Measurements from ENCODE around the gene TMEM187. TPM values are rescaled to one million over a fixed set of nuclear protein-coding genes. Genes with fewer than 3 reads are reported as not detected.

TMEM187 gene
- total and polyA plus RNA-seq, 4 donors, result 2.5 to 8.6 (median 5.0) TPM

- Histone ChIP-seq H3K4me3 (ENCODE audit: low read length in 2 of 2) (no peak overlapping the region), H3K36me3 (ENCODE audit: control insufficient read depth in 1 of 2, insufficient read depth in 2 of 2, low read length in 1 of 2) (no peaks in the 10 kb centered on the region), H3K27me3 (ENCODE audit: control insufficient read depth in 1 of 2, insufficient read depth in 2 of 2, low read length in 1 of 2) (no peaks in the 10 kb centered on the region), H3K9me3 (ENCODE audit: control insufficient read depth, low read length) (no peaks in the 10 kb centered on the region), H3K27ac (ENCODE audit: low read depth in 1 of 2, low read length in 2 of 2) (no peak overlapping the region), H3K4me1 (ENCODE audit: control insufficient read depth in 1 of 2, insufficient read depth in 2 of 2, low read length in 2 of 2) (no peaks in the 10 kb centered on the region)
- intact Hi-C loops (cut with DNase I), result no loop called here
- peak; percentile 53 to 77 for DNase-seq
- WGBS, 2 donors, result 20 to 56% methylated on average over 15 of the region's 15 CpGs
- ATAC-seq (ENCODE audit: low FRiP score), result no peak
Measured at GRCh38 chrX:153966283-153966688, 6.3 kb upstream of the TMEM187 start.

GRCh38 chrX:153966841-153967535, 5.6 kb upstream of the TMEM187 start:
- no peak overlapping the region for H3K4me3 ChIP-seq (ENCODE audit: low read length in 2 of 2)
- H3K27me3 ChIP-seq (ENCODE audit: control insufficient read depth in 1 of 2, insufficient read depth in 2 of 2, low read length in 1 of 2), result no peaks in the 10 kb centered on the region
- intact Hi-C loops (cut with DNase I), result no loop called here
- DNase-seq (peak in 1 of 2 donors; percentile 44), ATAC-seq (ENCODE audit: low FRiP score) (no peak)
- H3K4me1 ChIP-seq (ENCODE audit: control insufficient read depth in 1 of 2, insufficient read depth in 2 of 2, low read length in 2 of 2), result no peaks in the 10 kb centered on the region
- no peaks in the 10 kb centered on the region for H3K9me3 ChIP-seq (ENCODE audit: control insufficient read depth, low read length)
- H3K36me3 ChIP-seq (ENCODE audit: control insufficient read depth in 1 of 2, insufficient read depth in 2 of 2, low read length in 1 of 2), result no peaks in the 10 kb centered on the region
- H3K27ac ChIP-seq (ENCODE audit: low read depth in 1 of 2, low read length in 2 of 2), result peak overlapping the region in 1 of 2 donors; percentile 26
- WGBS, 2 donors, result 67 to 74% methylated on average over 14 of the region's 14 CpGs

GRCh38 chrX:153967536-153968224, 4.9 kb upstream of the TMEM187 start:
- Histone ChIP-seq H3K9me3 (ENCODE audit: control insufficient read depth, low read length) (no peaks in the 10 kb centered on the region), H3K27ac (ENCODE audit: low read depth in 1 of 2, low read length in 2 of 2) (peak overlapping the region in 1 of 2 donors; percentile 26), H3K4me1 (ENCODE audit: control insufficient read depth in 1 of 2, insufficient read depth in 2 of 2, low read length in 2 of 2) (no peaks in the 10 kb centered on the region), H3K27me3 (ENCODE audit: control insufficient read depth in 1 of 2, insufficient read depth in 2 of 2, low read length in 1 of 2) (no peaks in the 10 kb centered on the region), H3K4me3 (ENCODE audit: low read length in 2 of 2) (no peak overlapping the region), H3K36me3 (ENCODE audit: control insufficient read depth in 1 of 2, insufficient read depth in 2 of 2, low read length in 1 of 2) (no peaks in the 10 kb centered on the region)
- 63 to 73% methylated on average over 16 of the region's 16 CpGs for WGBS, 2 donors
- ATAC-seq (ENCODE audit: low FRiP score), result no peak
- DNase-seq, result peak; percentile 48 to 64
- intact Hi-C loops (cut with DNase I), result no loop called here

- intact Hi-C loops (cut with DNase I), result no loop called here
- H3K27ac ChIP-seq (ENCODE audit: low read depth in 1 of 2, low read length in 2 of 2), result no peak overlapping the region
- no peak for ATAC-seq (ENCODE audit: low FRiP score)
- H3K36me3 ChIP-seq (ENCODE audit: control insufficient read depth in 1 of 2, insufficient read depth in 2 of 2, low read length in 1 of 2), result no peaks in the 10 kb centered on the region
- H3K9me3 ChIP-seq (ENCODE audit: control insufficient read depth, low read length), result no peaks in the 10 kb centered on the region
- no peaks in the 10 kb centered on the region for H3K4me1 ChIP-seq (ENCODE audit: control insufficient read depth in 1 of 2, insufficient read depth in 2 of 2, low read length in 2 of 2)
- H3K27me3 ChIP-seq (ENCODE audit: control insufficient read depth in 1 of 2, insufficient read depth in 2 of 2, low read length in 1 of 2), result no peaks in the 10 kb centered on the region
- no peak overlapping the region for H3K4me3 ChIP-seq (ENCODE audit: low read length in 2 of 2)
- 31 to 63% methylated on average over 9 of the region's 9 CpGs for WGBS, 2 donors
- no peak for DNase-seq
Measured at GRCh38 chrX:153968255-153968654, 4.3 kb upstream of the TMEM187 start.

GRCh38 chrX:153968754-153969124, 3.8 kb upstream of the TMEM187 start:
- peak in 1 of 2 donors; percentile 57 for DNase-seq
- no peaks in the 10 kb centered on the region for H3K36me3 ChIP-seq (ENCODE audit: control insufficient read depth in 1 of 2, insufficient read depth in 2 of 2, low read length in 1 of 2)
- intact Hi-C loops (cut with DNase I), result no loop called here
- H3K27ac ChIP-seq (ENCODE audit: low read depth in 1 of 2, low read length in 2 of 2), result peak overlapping the region in 1 of 2 donors; percentile 59
- H3K4me1 ChIP-seq (ENCODE audit: control insufficient read depth in 1 of 2, insufficient read depth in 2 of 2, low read length in 2 of 2), result peaks cover 0 to 2% of the 10 kb centered on the region in 2 donors
- H3K27me3 ChIP-seq (ENCODE audit: control insufficient read depth in 1 of 2, insufficient read depth in 2 of 2, low read length in 1 of 2), result no peaks in the 10 kb centered on the region
- H3K9me3 ChIP-seq (ENCODE audit: control insufficient read depth, low read length), result no peaks in the 10 kb centered on the region
- WGBS, 2 donors, result 3 to 39% methylated on average over 12 of the region's 12 CpGs
- no peak for ATAC-seq (ENCODE audit: low FRiP score)
- H3K4me3 ChIP-seq (ENCODE audit: low read length in 2 of 2), result no peak overlapping the region

- Histone ChIP-seq H3K27me3 (ENCODE audit: control insufficient read depth in 1 of 2, insufficient read depth in 2 of 2, low read length in 1 of 2) (no peaks in the 10 kb centered on the region), H3K36me3 (ENCODE audit: control insufficient read depth in 1 of 2, insufficient read depth in 2 of 2, low read length in 1 of 2) (no peaks in the 10 kb centered on the region), H3K4me1 (ENCODE audit: control insufficient read depth in 1 of 2, insufficient read depth in 2 of 2, low read length in 2 of 2) (peaks cover 0 to 4% of the 10 kb centered on the region in 2 donors), H3K9me3 (ENCODE audit: control insufficient read depth, low read length) (no peaks in the 10 kb centered on the region), H3K27ac (ENCODE audit: low read depth in 1 of 2, low read length in 2 of 2) (peak overlapping the region in 1 of 2 donors; percentile 60), H3K4me3 (ENCODE audit: low read length in 2 of 2) (peak overlapping the region; percentile 33 to 77)
- intact Hi-C loops (cut with DNase I), result no loop called here
- DNase-seq (peak in 1 of 2 donors; percentile 49), ATAC-seq (ENCODE audit: low FRiP score) (no peak)
- 1 to 43% methylated on average over 25 of the region's 25 CpGs for WGBS, 2 donors
Measured at GRCh38 chrX:153969125-153969903, 3.2 kb upstream of the TMEM187 start.

GRCh38 chrX:153969904-153970356, 2.6 kb upstream of the TMEM187 start:
- ATAC-seq (ENCODE audit: low FRiP score) (no peak), DNase-seq (peak; percentile 67 to 85)
- intact Hi-C loops (cut with DNase I), result no loop called here
- no peaks in the 10 kb centered on the region for H3K27me3 ChIP-seq (ENCODE audit: control insufficient read depth in 1 of 2, insufficient read depth in 2 of 2, low read length in 1 of 2)
- H3K36me3 ChIP-seq (ENCODE audit: control insufficient read depth in 1 of 2, insufficient read depth in 2 of 2, low read length in 1 of 2), result no peaks in the 10 kb centered on the region
- H3K4me3 ChIP-seq (ENCODE audit: low read length in 2 of 2), result peak overlapping the region; percentile 33 to 77
- no peaks in the 10 kb centered on the region for H3K9me3 ChIP-seq (ENCODE audit: control insufficient read depth, low read length)
- peaks cover 0 to 4% of the 10 kb centered on the region in 2 donors for H3K4me1 ChIP-seq (ENCODE audit: control insufficient read depth in 1 of 2, insufficient read depth in 2 of 2, low read length in 2 of 2)
- 0 to 10% methylated on average over 22 to 26 of the region's 26 CpGs for WGBS, 2 donors
- H3K27ac ChIP-seq (ENCODE audit: low read depth in 1 of 2, low read length in 2 of 2), result peak overlapping the region in 1 of 2 donors; percentile 60

GRCh38 chrX:153970357-153971123, 2.0 kb upstream of the TMEM187 start:
- peak; percentile 68 to 77 for DNase-seq
- H3K4me1 ChIP-seq (ENCODE audit: control insufficient read depth in 1 of 2, insufficient read depth in 2 of 2, low read length in 2 of 2), result peaks cover 0 to 4% of the 10 kb centered on the region in 2 donors
- 0 to 8% methylated on average over 42 to 49 of the region's 49 CpGs for WGBS, 2 donors

More at GRCh38 chrX:153970357-153971123, 2.0 kb upstream of the TMEM187 start:
- Histone ChIP-seq H3K27me3 (ENCODE audit: control insufficient read depth in 1 of 2, insufficient read depth in 2 of 2, low read length in 1 of 2) (no peaks in the 10 kb centered on the region), H3K4me3 (ENCODE audit: low read length in 2 of 2) (peak overlapping the region; percentile 49 to 77), H3K27ac (ENCODE audit: low read depth in 1 of 2, low read length in 2 of 2) (peak overlapping the region in 1 of 2 donors; percentile 98), H3K36me3 (ENCODE audit: control insufficient read depth in 1 of 2, insufficient read depth in 2 of 2, low read length in 1 of 2) (no peaks in the 10 kb centered on the region), H3K9me3 (ENCODE audit: control insufficient read depth, low read length) (no peaks in the 10 kb centered on the region)
- intact Hi-C loops (cut with DNase I), result no loop called here
- ATAC-seq (ENCODE audit: low FRiP score), result peak; percentile 49
